ENCODE measurements around the gene C1QTNF8. TPM values are rescaled to one million over a fixed set of nuclear protein-coding genes. Genes with fewer than 3 reads are reported as not detected.

C1QTNF8 gene
- polyA plus RNA-seq, 3 donors from 2014 or later = not detected

- no peaks in the 10 kb centered on the region for H3K36me3 Mint-ChIP-seq
- DNase-seq = no peak
- no peaks in the 10 kb centered on the region for H3K4me1 Mint-ChIP-seq
- H3K4me3 Mint-ChIP-seq = no peak overlapping the region
- H3K27me3 Mint-ChIP-seq (ENCODE audit: low read depth in 3 of 3) = peaks cover 0 to 6% (median 2%) of the 10 kb centered on the region in 3 donors
- no peak overlapping the region for H3K27ac Mint-ChIP-seq
- H3K9me3 Mint-ChIP-seq = no peaks in the 10 kb centered on the region
Measured at GRCh38 chr16:1077877-1078578, 18.0 kb downstream of the C1QTNF8 start.

DNA sequence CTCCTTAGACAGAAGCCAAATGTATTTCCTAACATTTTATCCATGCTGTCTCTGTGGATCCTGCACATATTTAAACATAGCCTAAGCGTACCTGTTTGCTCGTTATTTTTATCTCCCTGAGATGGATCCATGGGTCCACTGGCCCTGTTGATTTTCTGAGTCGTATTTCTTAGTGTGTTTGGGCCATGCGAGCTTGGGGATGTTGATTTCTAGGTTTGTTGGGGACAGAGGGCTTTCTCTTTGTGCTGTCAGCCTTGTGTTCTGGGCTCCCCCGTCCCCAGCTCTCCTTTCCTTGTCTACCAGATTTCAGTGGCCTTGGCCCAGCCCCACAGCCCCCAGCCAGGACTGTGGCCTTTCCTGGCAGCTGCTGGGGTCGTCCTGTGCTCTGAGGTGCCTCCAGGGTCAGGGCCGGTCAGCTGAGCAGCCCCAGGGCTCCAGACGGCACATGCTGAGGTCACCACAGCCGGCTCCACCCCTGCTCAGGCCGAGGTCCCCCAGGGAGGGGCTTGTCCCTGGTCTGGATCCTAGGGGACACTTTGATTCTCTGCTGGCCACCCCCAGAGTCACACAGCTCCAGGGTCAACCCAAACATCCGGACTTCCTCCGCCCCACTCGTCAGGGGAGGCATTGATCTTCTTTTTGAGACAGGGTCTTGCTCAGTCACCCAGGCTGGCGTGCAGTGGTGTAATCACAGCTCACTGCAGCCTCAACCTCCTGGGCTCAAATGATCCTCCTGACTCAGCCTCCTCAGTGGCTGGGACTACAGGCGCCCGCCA lies 19.1 kb downstream of the C1QTNF8 start:
- Mint-ChIP-seq H3K27ac (no peak overlapping the region), H3K9me3 (no peaks in the 10 kb centered on the region), H3K36me3 (no peaks in the 10 kb centered on the region), H3K27me3 (ENCODE audit: low read depth in 3 of 3) (peaks cover 1 to 6% (median 2%) of the 10 kb centered on the region in 3 donors), H3K4me3 (no peak overlapping the region), H3K4me1 (no peaks in the 10 kb centered on the region)
- no peak for DNase-seq

- DNase-seq = no peak
- Mint-ChIP-seq H3K27me3 (ENCODE audit: low read depth in 3 of 3) (peaks cover 1 to 6% (median 2%) of the 10 kb centered on the region in 3 donors), H3K27ac (no peak overlapping the region), H3K4me3 (no peak overlapping the region), H3K4me1 (no peaks in the 10 kb centered on the region), H3K9me3 (no peaks in the 10 kb centered on the region), H3K36me3 (no peaks in the 10 kb centered on the region)
Measured at GRCh38 chr16:1075546-1075945, 20.5 kb downstream of the C1QTNF8 start.

GRCh38 chr16:1074379-1074649 lies 21.7 kb downstream of the C1QTNF8 start:
- Mint-ChIP-seq H3K9me3 (no peaks in the 10 kb centered on the region), H3K27me3 (ENCODE audit: low read depth in 3 of 3) (peaks cover 1 to 6% (median 2%) of the 10 kb centered on the region in 3 donors), H3K4me1 (no peaks in the 10 kb centered on the region)

DNA sequence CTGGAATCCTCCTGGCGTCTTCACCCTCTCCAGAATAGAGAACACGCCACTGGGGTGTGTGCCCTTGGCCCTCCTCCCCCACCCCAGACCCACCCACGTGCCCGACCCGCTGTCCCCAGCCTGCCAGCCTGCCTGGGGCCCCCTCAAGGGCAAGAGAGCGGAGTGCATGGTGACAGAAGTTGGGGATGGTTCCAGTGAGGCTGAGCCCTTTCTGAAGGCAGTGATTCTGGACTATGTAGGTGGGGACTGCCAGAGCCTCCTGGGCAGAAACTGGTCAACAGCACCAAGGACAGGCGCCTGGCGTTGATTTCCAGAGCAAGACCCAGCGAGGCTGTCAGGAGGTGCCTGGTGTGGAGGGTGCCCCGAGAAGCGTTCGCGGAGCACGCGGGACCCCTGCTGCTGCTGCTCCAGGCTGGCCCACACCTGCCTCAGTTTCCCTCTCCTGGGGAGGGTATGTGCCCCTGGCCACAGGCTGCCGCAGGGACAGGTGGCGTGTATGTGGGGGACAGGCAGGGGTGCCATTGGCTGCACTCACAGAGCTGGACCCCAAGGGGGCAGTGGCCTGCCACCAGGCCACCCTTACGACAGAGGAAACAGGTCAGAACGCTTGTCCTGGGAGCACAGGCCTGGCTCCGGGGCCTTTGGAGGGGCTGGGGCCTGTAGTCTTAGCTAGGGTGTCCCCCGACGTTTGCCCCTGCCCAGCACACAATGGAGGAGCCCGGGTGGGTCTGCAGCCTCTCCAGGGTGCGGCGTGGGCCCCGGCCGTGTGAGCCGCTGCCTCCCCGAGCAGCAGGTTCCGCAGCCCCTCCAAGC lies 22.3 kb downstream of the C1QTNF8 start:
- H3K9me3 Mint-ChIP-seq = no peaks in the 10 kb centered on the region

More at GRCh38 chr16:1074379-1074649, 21.7 kb downstream of the C1QTNF8 start:
- no peak overlapping the region for H3K4me3 Mint-ChIP-seq
- H3K27ac Mint-ChIP-seq = no peak overlapping the region
- no peak for DNase-seq
- no peaks in the 10 kb centered on the region for H3K36me3 Mint-ChIP-seq

GRCh38 chr16:1073262-1073558 lies 22.8 kb downstream of the C1QTNF8 start:
- Mint-ChIP-seq H3K27ac (no peak overlapping the region), H3K4me1 (no peaks in the 10 kb centered on the region), H3K4me3 (no peak overlapping the region), H3K9me3 (no peaks in the 10 kb centered on the region), H3K36me3 (no peaks in the 10 kb centered on the region), H3K27me3 (ENCODE audit: low read depth in 3 of 3) (peaks cover 1 to 6% (median 2%) of the 10 kb centered on the region in 3 donors)
- DNase-seq = no peak

More for the DNA sequence above, 22.3 kb downstream of the C1QTNF8 start:
- H3K27me3 Mint-ChIP-seq (ENCODE audit: low read depth in 3 of 3) = peaks cover 1 to 6% (median 2%) of the 10 kb centered on the region in 3 donors
- DNase-seq = no peak
- H3K4me3 Mint-ChIP-seq = no peak overlapping the region
- H3K36me3 Mint-ChIP-seq = no peaks in the 10 kb centered on the region
- H3K27ac Mint-ChIP-seq = no peak overlapping the region
- H3K4me1 Mint-ChIP-seq = no peaks in the 10 kb centered on the region

GRCh38 chr16:1072526-1073261 lies 23.4 kb downstream of the C1QTNF8 start, which contains the start of gene SSTR5:
Gene SSTR5 (plus strand): TSS chr16:1072747. CDS start chr16:1078869, 6,122 bp downstream.
- no peak within 1 kb of the TSS for H3K27ac Mint-ChIP-seq

GRCh38 chr16:1071561-1072225 lies 24.4 kb downstream of the C1QTNF8 start:
- Mint-ChIP-seq H3K36me3 (no peaks in the 10 kb centered on the region), H3K9me3 (no peaks in the 10 kb centered on the region), H3K4me1 (no peaks in the 10 kb centered on the region), H3K27me3 (ENCODE audit: low read depth in 3 of 3) (peaks cover 1 to 7% (median 5%) of the 10 kb centered on the region in 3 donors), H3K27ac (no peak overlapping the region), H3K4me3 (no peak overlapping the region)
- DNase-seq = no peak

More at GRCh38 chr16:1072526-1073261, 23.4 kb downstream of the C1QTNF8 start, which contains the start of gene SSTR5:
- no peaks in the 10 kb centered on the region for H3K4me1 Mint-ChIP-seq
- no peaks in the 10 kb centered on the region for H3K9me3 Mint-ChIP-seq
- no peaks in the 10 kb centered on the region for H3K36me3 Mint-ChIP-seq
- DNase-seq = no peak
- peaks cover 1 to 6% (median 3%) of the 10 kb centered on the region in 3 donors for H3K27me3 Mint-ChIP-seq (ENCODE audit: low read depth in 3 of 3)
- H3K4me3 Mint-ChIP-seq = no peak within 1 kb of the TSS

GRCh38 chr16:1070864-1071408 lies 25.1 kb downstream of the C1QTNF8 start:
- Mint-ChIP-seq H3K36me3 (no peaks in the 10 kb centered on the region), H3K27ac (no peak overlapping the region), H3K4me1 (no peaks in the 10 kb centered on the region), H3K4me3 (no peak overlapping the region), H3K9me3 (no peaks in the 10 kb centered on the region), H3K27me3 (ENCODE audit: low read depth in 3 of 3) (peaks cover 1 to 6% (median 3%) of the 10 kb centered on the region in 3 donors)
- no peak for DNase-seq

GRCh38 chr16:1070084-1070863 lies 25.8 kb downstream of the C1QTNF8 start:
- no peak overlapping the region for H3K27ac Mint-ChIP-seq
- H3K27me3 Mint-ChIP-seq (ENCODE audit: low read depth in 3 of 3) = peaks cover 1 to 6% (median 3%) of the 10 kb centered on the region in 3 donors
- no peaks in the 10 kb centered on the region for H3K4me1 Mint-ChIP-seq
- H3K4me3 Mint-ChIP-seq = no peak overlapping the region
- DNase-seq = no peak
- no peaks in the 10 kb centered on the region for H3K9me3 Mint-ChIP-seq
- no peaks in the 10 kb centered on the region for H3K36me3 Mint-ChIP-seq

DNA sequence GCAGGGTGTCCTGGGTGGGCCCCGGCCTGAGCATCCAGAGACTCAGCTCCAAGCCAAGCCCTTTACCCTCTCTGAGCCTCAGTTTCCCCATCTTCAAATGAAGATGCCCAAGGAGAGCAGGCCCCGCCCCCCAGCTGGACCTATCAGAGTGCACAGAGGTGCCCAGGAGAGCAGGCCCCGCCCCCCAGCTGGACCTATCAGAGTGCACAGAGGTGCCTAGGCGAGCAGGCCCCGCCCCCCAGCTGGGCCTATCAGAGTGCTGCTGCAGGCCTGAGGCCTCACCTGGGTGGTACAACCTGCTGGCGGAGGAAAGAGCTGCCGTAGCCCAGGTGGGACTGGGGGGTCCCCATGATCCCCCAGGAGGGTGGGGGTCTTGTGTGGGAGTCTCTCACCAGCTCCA lies 26.9 kb downstream of the C1QTNF8 start:
- no peak for DNase-seq
- Mint-ChIP-seq H3K27ac (no peak overlapping the region), H3K4me1 (no peaks in the 10 kb centered on the region), H3K4me3 (no peak overlapping the region), H3K27me3 (ENCODE audit: low read depth in 3 of 3) (peaks cover 3 to 8% (median 5%) of the 10 kb centered on the region in 3 donors), H3K36me3 (no peaks in the 10 kb centered on the region), H3K9me3 (no peaks in the 10 kb centered on the region)

DNA sequence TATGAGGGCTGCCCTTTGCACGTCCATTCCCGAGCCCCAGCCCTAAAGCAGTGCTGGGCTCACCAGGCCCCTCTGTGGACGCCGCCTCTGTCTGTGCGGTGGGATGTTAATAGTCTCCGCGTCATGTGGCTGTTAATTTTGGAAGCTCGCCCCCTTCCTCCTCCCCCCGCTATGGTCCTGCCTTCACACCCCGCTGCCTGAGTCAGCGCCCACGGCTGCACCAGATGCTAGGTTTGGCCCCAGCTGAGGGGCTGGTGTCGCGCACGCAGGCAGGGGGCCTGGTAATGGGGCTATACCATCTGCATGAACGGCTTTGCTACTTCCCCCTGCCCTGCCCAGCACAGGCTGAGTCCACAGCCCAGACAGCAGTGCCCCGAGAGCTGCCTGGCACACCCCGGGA lies 27.6 kb downstream of the C1QTNF8 start:
- Mint-ChIP-seq H3K9me3 (no peaks in the 10 kb centered on the region), H3K4me1 (no peaks in the 10 kb centered on the region), H3K27me3 (ENCODE audit: low read depth in 3 of 3) (peaks cover 3 to 8% (median 5%) of the 10 kb centered on the region in 3 donors), H3K4me3 (no peak overlapping the region), H3K27ac (no peak overlapping the region), H3K36me3 (no peaks in the 10 kb centered on the region)
- DNase-seq = no peak

Measured in immature natural killer cell (primary cell).